Ishikawa (cell line): ENCODE data around the gene GPR39.

Source experiments
- CREB1 ChIP-seq: IDR thresholded peaks from 2 replicates; pipeline ENCODE4 v1.6.1; 2012; ENCODE audit warnings: low read depth
- EGR1 ChIP-seq: IDR thresholded peaks from 2 replicates; pipeline ENCODE4 v1.6.1; 2012
- EP300 ChIP-seq: IDR thresholded peaks from 2 replicates; pipeline ENCODE4 v1.6.1; 2012; ENCODE audit warnings: borderline replicate concordance
- NFIC ChIP-seq: IDR thresholded peaks from 2 replicates; pipeline ENCODE4 v1.6.1; 2012
- TAF1 ChIP-seq: IDR thresholded peaks from 2 replicates; pipeline ENCODE4 v1.6.1; 2012; ENCODE audit warnings: low read depth, mild to moderate bottlenecking
- TCF12 ChIP-seq: IDR thresholded peaks from 2 replicates; pipeline ENCODE4 v1.6.1; 2012; ENCODE audit warnings: low read depth
- TF ChIP-seq, protein P1 (sequence below): IDR thresholded peaks from 2 replicates; pipeline ENCODE4 v1.6.1; 2012; ENCODE audit warnings: low read depth, mild to moderate bottlenecking
- TF ChIP-seq, protein P2 (sequence below): IDR thresholded peaks from 2 replicates; pipeline ENCODE4 v1.6.1; 2012

DNA sequence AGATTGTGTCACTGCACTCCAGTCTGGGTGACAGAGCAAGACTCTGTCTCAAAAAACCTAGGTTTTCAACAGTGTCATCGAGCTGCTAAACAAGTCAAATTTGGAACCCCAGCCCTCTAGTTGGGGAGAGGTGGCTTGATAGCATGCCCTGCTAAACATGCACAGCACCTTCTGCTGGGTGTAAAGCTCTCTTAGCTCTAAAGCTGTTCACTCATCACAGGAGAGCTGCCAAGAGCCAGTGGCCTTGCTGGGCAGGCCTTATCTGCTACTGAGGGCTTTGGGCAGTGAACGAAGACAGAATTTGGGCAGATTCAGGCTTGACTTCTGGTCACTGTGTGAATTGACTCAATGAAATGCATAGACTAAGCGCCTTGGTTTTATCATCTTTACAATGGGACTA lies 152.1 kb downstream of the GPR39 start:
- TF ChIP-seq, protein P1, sequence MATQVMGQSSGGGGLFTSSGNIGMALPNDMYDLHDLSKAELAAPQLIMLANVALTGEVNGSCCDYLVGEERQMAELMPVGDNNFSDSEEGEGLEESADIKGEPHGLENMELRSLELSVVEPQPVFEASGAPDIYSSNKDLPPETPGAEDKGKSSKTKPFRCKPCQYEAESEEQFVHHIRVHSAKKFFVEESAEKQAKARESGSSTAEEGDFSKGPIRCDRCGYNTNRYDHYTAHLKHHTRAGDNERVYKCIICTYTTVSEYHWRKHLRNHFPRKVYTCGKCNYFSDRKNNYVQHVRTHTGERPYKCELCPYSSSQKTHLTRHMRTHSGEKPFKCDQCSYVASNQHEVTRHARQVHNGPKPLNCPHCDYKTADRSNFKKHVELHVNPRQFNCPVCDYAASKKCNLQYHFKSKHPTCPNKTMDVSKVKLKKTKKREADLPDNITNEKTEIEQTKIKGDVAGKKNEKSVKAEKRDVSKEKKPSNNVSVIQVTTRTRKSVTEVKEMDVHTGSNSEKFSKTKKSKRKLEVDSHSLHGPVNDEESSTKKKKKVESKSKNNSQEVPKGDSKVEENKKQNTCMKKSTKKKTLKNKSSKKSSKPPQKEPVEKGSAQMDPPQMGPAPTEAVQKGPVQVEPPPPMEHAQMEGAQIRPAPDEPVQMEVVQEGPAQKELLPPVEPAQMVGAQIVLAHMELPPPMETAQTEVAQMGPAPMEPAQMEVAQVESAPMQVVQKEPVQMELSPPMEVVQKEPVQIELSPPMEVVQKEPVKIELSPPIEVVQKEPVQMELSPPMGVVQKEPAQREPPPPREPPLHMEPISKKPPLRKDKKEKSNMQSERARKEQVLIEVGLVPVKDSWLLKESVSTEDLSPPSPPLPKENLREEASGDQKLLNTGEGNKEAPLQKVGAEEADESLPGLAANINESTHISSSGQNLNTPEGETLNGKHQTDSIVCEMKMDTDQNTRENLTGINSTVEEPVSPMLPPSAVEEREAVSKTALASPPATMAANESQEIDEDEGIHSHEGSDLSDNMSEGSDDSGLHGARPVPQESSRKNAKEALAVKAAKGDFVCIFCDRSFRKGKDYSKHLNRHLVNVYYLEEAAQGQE = no peak
- TF ChIP-seq CREB1 (no peak), NFIC (no peak), TAF1 (no peak), EGR1 (no peak), TCF12 (no peak), EP300 (no peak)
- TF ChIP-seq, protein P2, sequence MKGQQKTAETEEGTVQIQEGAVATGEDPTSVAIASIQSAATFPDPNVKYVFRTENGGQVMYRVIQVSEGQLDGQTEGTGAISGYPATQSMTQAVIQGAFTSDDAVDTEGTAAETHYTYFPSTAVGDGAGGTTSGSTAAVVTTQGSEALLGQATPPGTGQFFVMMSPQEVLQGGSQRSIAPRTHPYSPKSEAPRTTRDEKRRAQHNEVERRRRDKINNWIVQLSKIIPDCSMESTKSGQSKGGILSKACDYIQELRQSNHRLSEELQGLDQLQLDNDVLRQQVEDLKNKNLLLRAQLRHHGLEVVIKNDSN = no peak
